Brain pericyte (primary cell): Measurements from ENCODE around the gene PRKAG2.

ENCODE experiments used
- DNase-seq: peaks from one replicate; pipeline ENCODE4 v3.0.0-alpha.2; 2012; ENCODE audit warnings: low read depth, low spot score

The PRKAG2 gene

DNA sequence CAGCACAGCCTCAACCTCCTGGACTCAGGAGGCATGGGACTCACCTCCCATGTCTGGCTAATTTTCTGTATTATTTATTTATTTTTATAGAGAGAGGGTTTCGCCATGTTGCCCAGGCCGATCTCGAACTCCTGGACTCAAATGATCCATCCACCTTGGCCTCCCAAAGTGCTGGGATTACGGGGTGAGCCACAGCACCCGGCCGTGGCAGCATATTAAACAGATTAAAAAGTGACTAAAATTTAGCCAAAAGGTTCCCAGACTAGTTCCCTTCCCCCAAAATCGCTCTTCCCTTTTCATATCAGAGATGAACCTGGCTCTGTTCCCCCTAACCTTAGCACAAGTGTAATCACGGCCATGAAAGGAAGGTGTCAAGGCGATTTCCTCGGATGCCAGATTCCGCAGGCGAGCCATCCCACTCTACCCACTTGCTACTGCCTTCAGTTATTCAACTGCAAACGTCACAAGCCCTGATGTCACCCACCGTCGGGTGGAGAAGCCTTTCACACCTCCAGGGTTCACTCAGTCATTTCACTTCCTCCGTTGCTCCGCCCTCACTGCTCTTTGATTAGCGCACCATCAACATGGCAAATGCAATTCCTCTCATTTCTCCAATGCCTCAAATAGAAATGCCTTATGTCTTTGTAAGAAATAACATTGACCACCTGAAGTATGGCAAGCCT is 252.5 kb downstream of the PRKAG2 start:
- no peak for DNase-seq

DNA sequence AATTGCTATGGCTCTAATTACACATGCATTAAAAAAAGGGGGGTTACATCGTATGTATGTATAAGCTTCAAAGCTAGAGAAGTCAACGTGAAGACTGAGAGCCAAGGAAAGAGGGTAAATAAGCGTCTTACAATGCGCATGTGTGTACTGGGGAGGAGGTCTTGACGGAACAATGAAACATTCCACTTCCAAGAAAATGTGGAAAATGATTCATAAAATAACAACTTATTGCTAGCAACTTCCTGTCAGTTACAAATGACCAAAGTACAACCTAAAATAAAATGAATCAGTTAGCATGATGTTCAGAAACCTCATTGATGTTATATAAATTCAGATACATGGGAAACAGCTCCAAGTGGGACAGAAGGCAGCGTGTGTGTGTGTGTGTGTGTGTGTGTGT is 253.1 kb downstream of the PRKAG2 start:
- DNase-seq: no peak

DNA sequence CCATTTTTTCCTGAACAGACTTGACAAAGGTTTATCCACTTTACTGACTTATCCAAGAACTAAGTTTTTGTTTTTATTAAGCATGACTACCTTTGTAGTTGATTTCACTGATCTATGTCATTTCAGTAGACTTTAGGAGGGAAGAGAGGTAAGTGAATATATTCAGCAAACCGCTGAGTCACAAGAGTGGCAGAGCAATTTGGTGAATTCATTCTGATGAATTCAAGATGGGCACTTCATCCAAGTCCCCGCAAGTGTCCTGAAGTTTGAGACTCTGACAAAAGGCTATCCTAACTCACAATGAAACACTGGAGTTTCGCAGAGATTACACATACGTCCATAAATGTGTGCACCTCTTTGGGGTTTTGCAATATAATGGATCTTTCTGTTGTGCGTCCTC is 255.0 kb downstream of the PRKAG2 start:
- no peak for DNase-seq

DNA sequence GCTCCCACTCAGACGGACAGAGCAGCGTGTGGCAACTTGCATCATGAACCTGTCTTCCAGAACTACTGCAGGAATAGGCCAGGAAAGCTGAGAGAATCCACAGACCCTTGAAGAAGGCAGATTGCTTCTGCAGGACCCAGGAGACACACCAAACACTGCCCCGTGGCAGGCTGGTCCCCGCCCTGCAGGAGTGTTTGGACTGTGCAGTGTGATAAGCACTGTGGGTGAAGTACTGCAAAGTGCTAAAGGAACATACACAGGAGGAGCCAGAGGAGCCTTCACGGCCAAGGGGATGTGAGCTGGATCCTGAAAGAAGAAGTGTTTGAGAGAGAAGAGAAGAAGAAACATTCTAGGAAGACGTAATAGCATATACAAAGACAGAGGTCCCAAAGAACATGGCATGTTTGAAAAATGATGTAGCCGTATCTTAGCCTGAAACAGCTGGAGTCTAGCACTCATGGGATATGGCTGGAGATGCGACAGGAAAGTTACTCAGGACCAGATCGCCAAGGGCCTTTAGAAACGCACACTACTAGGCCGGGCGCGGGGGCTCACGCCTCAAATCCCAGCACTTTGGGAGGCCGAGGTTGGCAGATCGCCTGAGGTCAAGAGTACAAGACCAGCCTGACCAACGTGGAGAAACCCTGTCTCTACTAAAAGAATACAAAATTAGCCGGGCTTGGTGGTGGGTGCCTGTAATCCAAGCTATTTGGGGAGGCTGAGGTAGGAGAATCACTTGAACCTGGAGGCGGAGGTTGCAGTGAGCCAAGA is 260.3 kb downstream of the PRKAG2 start:
- no peak for DNase-seq

DNA sequence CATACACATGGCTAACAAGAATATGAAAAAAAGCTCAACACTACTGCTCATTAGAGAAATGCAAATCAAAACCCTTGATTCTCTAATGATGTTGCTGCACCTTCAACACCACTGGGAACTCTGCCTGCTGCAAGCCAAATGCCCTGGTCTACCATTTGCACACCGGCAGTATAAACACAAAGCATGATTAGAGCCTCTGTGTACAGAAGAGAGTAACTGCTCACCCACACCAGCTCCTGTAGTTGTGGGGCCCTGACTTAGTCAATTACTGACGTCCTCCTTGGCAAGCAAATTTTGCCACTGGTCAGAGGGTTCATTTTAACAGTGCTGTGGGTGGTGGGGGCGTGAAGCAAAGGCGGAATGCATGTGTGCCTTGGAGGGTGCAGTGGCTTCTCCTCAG is 261.1 kb downstream of the PRKAG2 start:
- no peak for DNase-seq

DNA sequence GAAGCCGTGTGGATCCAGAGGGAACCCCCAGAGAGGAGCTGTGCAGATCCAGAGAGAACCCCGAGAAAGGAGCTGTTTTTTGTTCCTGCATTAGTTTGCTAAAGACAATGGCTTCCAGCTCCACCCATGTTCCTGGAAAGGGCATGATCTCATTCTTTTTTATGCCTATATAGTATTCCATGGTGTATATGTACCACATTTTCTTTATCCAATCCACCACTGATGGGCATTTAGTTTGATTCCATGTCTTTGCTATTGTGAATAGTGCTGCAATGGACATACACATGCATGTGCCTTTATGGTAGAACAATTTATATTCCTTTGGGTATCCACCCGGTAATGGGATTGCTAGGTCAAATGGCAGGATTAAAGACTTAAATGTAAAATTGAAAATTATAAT is 261.9 kb downstream of the PRKAG2 start:
- DNase-seq: no peak

DNA sequence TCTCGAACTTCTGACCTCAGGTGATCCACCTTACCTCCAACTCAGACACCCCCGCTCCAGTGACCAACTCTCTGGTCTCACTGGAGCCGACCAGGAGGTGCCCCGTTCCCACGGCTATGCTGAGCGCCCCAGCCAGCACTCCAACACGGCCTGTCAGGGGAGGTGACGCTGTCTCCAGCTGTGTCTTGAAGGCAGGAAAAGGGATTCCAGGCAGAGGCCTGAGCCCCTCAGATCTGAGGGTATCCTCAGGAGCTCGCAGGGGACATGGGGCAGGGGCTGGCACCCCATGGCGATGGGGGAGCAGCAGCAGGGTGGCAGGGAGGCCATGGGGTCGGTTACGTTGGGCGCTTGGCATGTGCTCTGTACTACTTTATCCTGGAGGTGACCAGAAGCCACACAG is 262.9 kb downstream of the PRKAG2 start:
- no peak for DNase-seq

DNA sequence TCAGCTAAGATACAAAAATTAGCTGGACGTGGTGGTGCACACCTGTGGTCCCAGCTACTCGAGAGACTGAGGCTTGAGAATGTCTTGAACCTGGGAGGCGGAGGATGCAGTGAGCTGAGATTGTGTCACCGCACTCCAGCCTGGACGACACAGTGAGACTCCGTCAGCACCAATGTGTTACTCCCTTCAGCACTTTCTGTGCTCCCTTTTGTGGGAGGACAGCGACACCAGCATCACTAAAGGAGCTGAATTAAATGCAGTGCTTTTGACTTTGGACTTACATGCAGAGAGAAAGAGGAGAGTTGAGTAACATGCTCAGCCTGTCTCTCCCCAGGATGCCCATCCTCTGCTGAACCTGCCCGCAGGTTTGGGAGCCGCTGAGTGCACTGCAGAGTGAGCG is 265.0 kb downstream of the PRKAG2 start:
- DNase-seq: no peak

DNA sequence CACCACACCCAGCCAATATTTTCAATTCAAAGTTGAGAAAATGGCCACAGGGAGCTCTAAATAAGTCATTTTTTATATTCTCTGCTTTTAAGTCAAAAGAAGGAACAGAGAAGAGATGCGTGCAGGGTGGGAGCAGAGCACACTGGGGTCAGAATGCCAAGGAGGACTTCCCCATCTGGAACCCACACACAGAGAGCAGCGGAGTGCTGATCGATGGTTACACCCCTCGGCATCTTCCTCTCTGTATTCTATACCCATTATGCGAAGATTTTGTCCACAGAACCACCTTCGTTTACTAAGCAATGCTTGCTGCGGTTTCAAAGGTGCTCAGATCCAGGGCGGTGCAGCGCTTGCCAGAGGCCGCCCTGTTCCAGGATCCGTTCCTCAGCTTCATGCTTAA is 265.9 kb downstream of the PRKAG2 start:
- no peak for DNase-seq

DNA sequence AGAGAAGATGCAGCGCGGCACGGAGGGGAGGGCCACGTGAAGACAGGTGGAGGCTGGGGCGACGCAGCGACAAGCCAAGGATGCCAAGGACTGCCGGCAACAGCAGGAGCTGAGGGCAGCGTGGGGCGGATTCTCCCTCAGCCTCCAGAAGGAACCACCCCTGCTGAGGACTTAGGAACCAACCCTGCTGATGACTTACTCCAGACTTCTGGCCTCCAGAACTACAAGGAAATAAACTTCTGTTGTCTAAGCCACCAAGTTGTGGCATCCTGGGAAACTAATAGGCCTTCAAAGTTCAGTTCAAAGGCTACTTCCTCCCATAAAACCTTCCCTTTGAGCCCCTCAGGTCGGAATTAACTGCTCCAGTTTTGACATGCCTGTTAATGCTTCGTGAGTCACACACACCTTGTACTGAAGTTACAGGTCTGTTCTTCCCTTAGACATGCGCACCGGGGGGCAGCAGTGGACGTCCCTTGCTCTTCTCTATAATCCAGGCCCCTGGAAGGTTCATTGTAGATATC is 268.8 kb downstream of the PRKAG2 start:
- DNase-seq: no peak

DNA sequence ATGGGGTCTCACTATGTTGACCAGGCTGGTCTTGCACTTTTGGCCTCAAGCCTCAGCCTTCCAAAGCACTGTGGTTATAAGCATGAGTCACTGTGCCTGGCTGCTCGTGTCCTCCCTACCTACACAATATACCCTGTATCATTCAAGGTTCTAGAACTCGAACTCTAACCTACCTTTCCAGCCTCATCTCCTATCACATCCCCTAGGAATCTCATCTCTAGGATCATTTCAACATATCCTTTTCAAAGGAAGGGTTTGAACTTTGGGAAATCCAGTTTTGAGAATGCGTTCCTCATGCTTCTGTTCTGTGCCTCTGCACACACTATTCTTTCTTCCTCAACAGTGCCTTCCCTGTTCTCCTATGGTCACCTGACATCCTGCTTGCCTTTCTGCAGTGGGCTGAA is 269.4 kb downstream of the PRKAG2 start:
- no peak for DNase-seq

DNA sequence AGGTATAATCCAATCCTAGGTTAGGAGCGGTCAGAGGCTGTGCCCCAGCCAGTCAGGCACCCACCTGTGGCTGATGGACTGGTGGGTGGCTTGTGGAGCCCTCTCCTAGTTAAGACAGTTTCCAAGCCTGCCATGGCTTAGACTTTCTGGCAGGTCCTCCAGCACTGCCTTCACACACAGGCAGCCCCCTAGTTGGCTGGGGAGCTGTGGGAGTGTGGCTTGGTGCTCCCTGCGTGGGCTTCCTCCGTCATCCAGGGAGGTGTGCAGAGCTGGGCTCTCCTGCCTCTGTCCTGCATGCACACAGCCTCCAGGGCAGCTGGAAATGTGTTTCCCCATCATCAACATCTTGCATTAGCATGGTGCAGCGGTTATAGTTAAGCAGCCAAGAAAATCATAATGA is 273.0 kb downstream of the PRKAG2 start:
- DNase-seq: no peak

DNA sequence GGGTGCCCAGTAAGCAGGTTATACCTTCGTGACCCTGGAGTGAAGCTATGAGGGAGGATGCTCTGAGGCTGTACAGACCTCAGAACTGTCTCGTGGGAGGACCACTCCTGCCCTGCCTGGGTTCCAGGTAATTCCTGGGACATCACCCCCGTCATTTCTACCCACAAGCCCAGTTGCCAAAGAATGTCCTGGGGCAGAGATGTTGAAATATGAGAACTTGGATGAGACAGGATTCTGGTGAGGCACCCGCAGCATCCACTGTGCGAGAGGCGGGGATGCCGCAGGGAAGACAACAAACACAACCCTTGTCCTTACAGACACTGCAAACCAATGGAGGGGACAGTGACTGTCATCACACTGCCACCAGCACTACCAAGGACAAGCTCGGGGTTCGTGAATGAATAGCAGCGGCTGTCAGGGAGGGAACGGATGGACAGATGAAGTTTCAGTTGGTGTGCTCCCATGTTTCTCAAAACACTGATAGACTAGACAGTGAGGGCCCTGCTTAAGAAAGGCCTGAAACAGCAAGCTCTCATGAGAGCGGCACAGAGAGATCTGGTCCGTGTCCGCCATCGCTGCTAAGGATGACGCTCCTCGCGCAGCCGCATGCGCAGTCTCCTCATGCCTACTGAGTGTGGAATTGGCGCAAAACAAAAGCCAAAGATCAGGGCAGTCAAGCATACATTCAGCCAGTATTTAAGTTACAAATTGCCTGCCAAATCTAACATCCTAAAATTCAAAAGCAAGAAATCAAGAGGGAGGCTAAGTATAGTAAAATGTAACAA is 275.2 kb downstream of the PRKAG2 start:
- DNase-seq: no peak

DNA sequence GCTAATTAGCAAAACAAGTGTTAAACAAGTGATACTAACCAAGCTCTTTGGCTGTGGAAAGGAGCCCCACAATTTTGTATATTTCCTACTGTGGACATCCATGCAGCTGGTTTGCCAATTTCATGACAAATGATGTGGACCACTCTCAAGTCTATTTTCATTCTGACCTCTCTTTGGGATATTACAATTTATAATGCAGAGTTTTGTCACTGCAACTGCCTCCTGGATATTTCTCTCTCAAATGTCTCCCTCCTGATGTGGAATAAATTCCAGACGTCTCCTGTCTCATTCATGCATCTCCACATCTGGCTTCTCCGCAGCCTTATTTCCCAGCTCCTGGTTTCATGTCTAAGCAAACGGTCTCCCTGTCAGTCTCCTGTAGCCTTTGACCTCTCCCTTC is 276.6 kb downstream of the PRKAG2 start:
- no peak for DNase-seq

DNA sequence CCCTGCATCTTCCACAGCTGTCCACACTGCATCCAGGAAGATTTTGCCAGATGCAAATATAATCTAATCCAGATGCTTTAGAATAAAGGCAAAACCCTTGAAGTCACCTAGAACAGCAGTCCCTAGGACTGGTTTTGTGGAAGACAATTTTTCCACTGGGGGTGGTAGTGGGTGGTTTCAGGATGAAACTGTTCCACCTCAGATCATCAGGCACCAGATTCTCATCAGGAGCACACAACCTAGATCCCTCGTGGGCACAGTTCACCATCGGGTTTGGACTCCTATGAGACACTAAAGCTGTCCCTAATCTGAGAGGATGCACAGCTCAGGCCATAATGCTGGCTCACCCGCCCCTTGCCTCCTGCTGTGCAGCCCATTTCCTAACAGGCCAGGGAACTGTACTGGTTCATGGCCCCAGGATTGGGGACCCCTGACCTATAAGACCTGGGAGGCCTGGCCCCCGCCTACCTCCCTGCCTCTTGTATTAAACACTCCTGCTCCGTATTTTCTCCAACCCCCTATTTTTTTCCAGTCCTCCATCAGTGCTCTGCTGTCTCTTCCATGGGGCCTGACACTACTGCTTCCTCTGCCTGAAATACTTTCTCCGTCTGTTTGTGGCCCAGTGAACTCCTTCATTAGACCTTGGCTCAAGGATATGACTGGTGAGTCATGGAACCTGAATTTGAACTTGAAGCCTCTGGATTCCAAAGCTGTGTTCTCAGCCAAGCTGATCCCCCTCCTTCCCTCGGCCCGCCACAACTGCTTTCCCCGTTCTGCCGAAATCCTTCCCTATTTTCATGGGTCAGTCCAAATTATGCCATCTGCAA is 277.3 kb downstream of the PRKAG2 start:
- DNase-seq: no peak

DNA sequence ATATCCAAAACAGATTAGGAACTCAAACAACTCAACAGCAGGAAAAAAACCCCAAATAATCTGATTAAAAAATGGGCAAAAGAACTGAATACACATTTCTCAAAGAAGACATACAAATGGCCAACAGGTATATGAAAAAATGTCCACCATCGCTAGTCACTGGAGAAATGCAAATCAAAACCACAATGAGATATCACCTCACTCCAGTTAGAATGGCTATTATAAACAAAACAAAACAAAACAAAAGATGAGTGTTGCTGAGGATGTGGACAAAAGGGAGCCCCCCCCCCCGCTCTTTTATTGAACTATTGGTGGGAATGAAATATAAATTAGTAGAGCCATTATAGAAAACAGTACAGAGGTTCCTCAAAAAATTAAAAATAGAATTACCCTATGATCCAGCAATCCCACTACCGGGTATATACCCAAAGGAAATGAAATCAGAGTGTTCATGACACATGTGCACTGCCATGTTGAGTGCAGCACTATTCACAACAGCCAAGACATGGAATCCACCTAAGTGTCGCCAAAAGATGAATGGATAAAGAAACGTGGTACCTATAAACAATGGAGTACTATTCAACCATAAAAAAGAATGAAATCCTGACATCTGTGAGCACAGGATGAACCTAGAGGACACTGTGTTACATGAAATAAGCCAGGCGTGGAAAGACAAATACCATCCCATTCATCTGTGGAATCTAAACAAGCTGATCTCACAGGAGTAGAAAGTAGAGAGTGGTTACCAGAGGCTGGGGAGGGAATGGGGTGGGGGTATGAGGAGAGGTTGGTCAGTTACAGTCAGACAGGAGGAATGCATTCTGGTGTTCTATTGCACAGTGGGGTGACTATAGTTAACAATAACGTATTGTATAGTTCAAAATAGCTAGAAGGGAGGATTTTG is 279.1 kb downstream of the PRKAG2 start:
- DNase-seq: no peak

DNA sequence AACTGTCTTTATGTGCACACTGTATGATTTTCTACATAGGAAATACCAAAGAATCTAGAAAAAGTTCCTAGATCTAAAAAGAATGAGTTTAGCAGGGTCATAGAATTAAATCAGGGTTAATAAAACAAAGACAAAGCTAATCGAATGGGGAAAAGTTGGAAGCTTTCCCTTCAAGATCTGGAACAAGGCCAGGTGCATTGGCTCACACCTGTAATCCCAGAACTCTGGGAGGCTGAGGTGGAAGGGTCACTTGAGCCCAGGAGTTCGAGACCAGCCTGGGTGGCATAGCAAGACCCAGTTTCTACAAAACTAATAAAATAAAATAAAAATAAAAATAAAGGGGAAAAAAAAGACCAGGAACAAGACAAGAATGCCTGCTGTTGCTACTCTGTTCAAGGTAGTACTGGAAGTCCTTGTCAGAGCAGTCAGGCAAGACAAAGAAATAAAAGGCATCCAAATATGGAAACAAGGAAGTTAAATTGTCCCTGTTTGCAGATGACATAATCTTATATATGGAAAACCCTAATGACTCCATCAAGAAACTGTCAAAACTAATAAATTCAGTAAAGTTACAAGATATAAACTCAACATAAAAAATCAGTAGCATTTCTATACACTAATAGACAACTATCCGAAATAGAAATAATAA is 281.1 kb downstream of the PRKAG2 start:
- no peak for DNase-seq

DNA sequence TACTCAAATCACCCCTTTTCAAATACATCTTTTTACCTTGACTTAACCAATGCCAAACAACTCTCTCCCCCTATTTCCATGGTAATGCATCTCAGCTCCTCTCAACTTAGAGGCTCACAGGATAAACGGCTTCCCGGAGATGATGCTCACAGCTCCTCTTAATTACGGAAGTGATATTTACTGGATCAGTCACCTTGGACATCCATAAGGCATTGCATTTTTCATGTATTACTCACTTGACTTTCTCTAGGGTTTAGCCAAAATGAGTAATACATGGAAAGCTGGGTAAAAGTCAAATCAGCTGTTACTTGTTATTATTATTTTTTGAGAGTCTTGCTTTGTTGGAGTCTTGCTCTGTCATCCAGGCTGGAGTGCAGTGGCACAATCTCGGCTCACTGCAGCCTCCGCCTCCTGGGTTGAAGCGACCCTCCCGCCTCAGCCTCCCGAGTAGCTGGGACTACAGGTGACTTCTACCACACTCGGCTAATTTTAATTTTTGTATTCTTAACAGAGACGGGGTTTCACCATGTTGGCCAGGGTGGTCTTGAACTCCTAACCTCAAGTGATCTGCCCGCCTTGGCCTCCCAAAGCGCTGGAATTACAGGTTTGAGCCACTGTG is 283.9 kb downstream of the PRKAG2 start:
- no peak for DNase-seq

DNA sequence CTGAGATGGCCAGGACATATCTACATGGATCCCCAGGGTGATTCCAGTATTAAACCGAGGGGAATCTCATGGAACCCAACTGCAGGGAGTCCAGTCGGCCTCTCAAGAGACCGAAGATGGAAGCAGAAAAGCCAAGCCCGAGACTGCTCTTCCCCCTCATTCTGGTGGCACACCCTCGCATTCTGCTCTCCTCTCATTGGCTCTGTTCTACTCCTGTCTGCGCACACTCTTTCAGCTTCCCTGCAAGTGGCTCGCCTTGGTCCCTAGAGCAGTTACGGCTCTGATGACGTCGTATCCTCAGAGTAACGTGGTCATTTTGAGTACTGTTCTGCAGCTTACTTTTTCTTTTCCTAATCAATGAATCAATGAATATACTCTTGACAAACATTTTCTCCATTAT is 284.6 kb downstream of the PRKAG2 start:
- DNase-seq: no peak

DNA sequence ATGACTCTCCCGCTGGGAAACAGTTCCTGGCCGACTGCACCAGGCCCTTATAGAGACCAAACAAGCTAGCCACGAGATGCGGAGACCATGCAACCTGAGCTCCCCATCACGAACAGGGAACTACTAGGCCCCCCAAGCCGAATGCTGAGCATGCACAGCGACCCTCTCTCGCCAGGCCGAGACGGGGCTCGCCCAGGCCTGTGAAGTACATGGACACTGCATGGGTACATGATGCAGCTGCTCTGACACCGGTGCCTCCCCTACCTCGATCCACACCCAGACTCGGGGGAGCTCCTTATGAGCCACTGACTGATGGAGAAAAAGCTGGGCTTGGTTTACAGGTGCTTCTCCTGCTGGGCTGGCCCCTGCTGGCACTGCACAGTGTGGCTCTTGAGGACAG is 285.0 kb downstream of the PRKAG2 start:
- DNase-seq: no peak
